ENCODE measurements around the gene LRRC71.
A peak's percentile ranks its signal among the peaks of the same experiment; 100 is the strongest.

Gene LRRC71

GRCh38 chr1:156887734-156888133, 32.7 kb upstream of the LRRC71 start:
- no peak for TF ChIP-seq CTCF (IDR thresholded peaks at IDR 0.05; ENCODE audit: control extremely low read depth, extremely low read depth, low read depth, missing control alignments)
- CTCF ChIA-PET, result interaction anchor here (1.0 to 8.6 kb wide), 9 partner anchors 13 to 261 kb away, joined by 3 to 108 read pairs (median 7); partner anchors contain the start of gene NTRK1
- DNase-seq (ENCODE audit: extremely low spot score), result no peak
- POLR2A ChIA-PET, result no interaction called here

GRCh38 chr1:156889802-156890580, 30.4 kb upstream of the LRRC71 start:
- peak; percentile 81 for DNase-seq (ENCODE audit: extremely low spot score)
- POLR2A ChIA-PET, result no interaction called here
- peak; percentile 83 for TF ChIP-seq CTCF (IDR thresholded peaks at IDR 0.05; ENCODE audit: control extremely low read depth, extremely low read depth, low read depth, missing control alignments)
- CTCF ChIA-PET, result interaction anchor here (0.7 to 8.6 kb wide), 43 partner anchors 9 to 269 kb away, joined by 3 to 108 read pairs (median 6); partner anchors contain the start of genes CRABP2, INSRR, ISG20L2 and LRRC71

- DNase-seq (ENCODE audit: extremely low spot score), result peak; percentile 89
- POLR2A ChIA-PET, result no interaction called here
- CTCF ChIA-PET, result interaction anchor here (0.8 to 8.6 kb wide), 24 partner anchors 8 to 233 kb away, joined by 3 to 108 read pairs (median 11); partner anchors contain the start of genes CRABP2, INSRR, ISG20L2 and METTL25B
- peak; percentile 80 for TF ChIP-seq CTCF (IDR thresholded peaks at IDR 0.05; ENCODE audit: control extremely low read depth, extremely low read depth, low read depth, missing control alignments)
Measured at GRCh38 chr1:156892190-156893047, 28.0 kb upstream of the LRRC71 start.

GRCh38 chr1:156893048-156893953, 27.1 kb upstream of the LRRC71 start, which contains the start of gene PEAR1:
Gene PEAR1 (plus strand): TSS chr1:156893718. CDS start chr1:156903927, 10,209 bp downstream.
- POLR2A ChIA-PET, result no interaction called here
- CTCF ChIA-PET, result interaction anchor here (0.8 to 8.6 kb wide), 12 partner anchors 7 to 234 kb away, joined by 3 to 108 read pairs (median 18); partner anchors contain the start of genes INSRR, ISG20L2, METTL25B and NTRK1
- DNase-seq (ENCODE audit: extremely low spot score), result no peak
- no peak for TF ChIP-seq CTCF (IDR thresholded peaks at IDR 0.05; ENCODE audit: control extremely low read depth, extremely low read depth, low read depth, missing control alignments)

GRCh38 chr1:156894001-156894400, 26.4 kb upstream of the LRRC71 start:
- DNase-seq (ENCODE audit: extremely low spot score), result no peak
- CTCF ChIA-PET, result interaction anchor here (1.0 to 8.6 kb wide), 8 partner anchors 8 to 233 kb away, joined by 3 to 108 read pairs (median 4); partner anchors contain the start of genes INSRR and NTRK1
- no peak for TF ChIP-seq CTCF (IDR thresholded peaks at IDR 0.05; ENCODE audit: control extremely low read depth, extremely low read depth, low read depth, missing control alignments)
- POLR2A ChIA-PET, result no interaction called here
